Measurements from ENCODE around the gene SSNA1. TPM values are rescaled to one million over a fixed set of nuclear protein-coding genes. Genes with fewer than 3 reads are reported as not detected.
A peak's percentile ranks its signal among the peaks of the same experiment; 100 is the strongest.

The SSNA1 gene
- total RNA-seq, 6 experiments from 2014 or later, result 21.5 to 53.3 (median 25.5) TPM

DNA sequence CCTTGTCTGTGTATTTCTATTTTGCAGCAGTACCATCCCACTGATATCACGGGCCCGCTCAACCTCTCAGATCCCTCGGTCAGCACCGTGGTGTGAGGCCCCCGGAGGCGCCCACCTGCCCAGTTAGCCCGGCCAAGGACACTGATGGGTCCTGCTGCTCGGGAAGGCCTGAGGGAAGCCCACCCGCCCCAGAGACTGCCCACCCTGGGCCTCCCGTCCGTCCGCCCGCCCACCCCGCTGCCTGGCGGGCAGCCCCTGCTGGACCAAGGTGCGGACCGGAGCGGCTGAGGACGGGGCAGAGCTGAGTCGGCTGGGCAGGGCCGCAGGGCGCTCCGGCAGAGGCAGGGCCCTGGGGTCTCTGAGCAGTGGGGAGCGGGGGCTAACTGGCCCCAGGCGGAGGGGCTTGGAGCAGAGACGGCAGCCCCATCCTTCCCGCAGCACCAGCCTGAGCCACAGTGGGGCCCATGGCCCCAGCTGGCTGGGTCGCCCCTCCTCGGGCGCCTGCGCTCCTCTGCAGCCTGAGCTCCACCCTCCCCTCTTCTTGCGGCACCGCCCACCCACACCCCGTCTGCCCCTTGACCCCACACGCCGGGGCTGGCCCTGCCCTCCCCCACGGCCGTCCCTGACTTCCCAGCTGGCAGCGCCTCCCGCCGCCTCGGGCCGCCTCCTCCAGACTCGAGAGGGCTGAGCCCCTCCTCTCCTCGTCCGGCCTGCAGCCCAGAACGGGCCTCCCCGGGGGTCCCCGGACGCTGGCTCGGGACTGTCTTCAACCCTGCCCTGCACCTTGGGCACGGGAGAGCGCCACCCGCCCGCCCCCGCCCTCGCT, 20.5 kb upstream of the SSNA1 start:
- no peak for ATAC-seq
- H3K27me3 ChIP-seq, result peaks cover 0 to 60% of the 10 kb centered on the region in 2 donors
- DNase-seq, result no peak
- TF ChIP-seq, protein P1, sequence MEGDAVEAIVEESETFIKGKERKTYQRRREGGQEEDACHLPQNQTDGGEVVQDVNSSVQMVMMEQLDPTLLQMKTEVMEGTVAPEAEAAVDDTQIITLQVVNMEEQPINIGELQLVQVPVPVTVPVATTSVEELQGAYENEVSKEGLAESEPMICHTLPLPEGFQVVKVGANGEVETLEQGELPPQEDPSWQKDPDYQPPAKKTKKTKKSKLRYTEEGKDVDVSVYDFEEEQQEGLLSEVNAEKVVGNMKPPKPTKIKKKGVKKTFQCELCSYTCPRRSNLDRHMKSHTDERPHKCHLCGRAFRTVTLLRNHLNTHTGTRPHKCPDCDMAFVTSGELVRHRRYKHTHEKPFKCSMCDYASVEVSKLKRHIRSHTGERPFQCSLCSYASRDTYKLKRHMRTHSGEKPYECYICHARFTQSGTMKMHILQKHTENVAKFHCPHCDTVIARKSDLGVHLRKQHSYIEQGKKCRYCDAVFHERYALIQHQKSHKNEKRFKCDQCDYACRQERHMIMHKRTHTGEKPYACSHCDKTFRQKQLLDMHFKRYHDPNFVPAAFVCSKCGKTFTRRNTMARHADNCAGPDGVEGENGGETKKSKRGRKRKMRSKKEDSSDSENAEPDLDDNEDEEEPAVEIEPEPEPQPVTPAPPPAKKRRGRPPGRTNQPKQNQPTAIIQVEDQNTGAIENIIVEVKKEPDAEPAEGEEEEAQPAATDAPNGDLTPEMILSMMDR (IDR thresholded peaks at IDR 0.05), result no peak
- TF ChIP-seq POLR2A (IDR thresholded peaks at IDR 0.05), result no peak
- H3K4me1 ChIP-seq, result peaks cover 0 to 25% (median 0%) of the 10 kb centered on the region in 4 donors
- peak overlapping the region in 1 of 3 donors; percentile 6 for H3K4me3 ChIP-seq
- intact Hi-C loops (cut with DNase I), result loop anchor here in 1 of 2 donors (10.0 kb wide), 1 partner anchor 607 kb away; no protein-coding TSS in a partner anchor
- H3K27ac ChIP-seq, result no peak overlapping the region
- WGBS (ENCODE audit: insufficient coverage, low coverage, low lambda C conversion rate, missing lambda C conversion rate), result 0% methylated on average over 3 of the region's 57 CpGs
- no peaks in the 10 kb centered on the region for H3K36me3 ChIP-seq
- H3K9me3 ChIP-seq, result no peaks in the 10 kb centered on the region

DNA sequence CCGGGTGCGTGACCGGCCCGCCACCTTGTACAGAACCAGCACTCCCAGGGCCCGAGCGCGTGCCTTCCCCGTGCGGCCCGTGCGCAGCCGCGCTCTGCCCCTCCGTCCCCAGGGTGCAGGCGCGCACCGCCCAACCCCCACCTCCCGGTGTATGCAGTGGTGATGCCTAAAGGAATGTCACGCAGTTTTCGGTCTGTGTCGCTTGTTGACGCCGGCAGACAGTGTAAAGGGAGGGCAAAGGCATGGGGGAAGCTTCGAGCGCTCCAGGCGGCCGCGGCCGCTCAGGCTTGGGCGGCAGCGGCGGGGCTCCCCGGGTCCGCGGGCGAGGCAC, 19.9 kb upstream of the SSNA1 start:
- Histone ChIP-seq H3K27ac (no peak overlapping the region), H3K4me1 (peaks cover 0 to 24% (median 0%) of the 10 kb centered on the region in 4 donors), H3K27me3 (peaks cover 0 to 58% of the 10 kb centered on the region in 2 donors), H3K4me3 (peak overlapping the region in 2 of 3 donors; percentile 6 to 19), H3K9me3 (no peaks in the 10 kb centered on the region), H3K36me3 (no peaks in the 10 kb centered on the region)
- WGBS (ENCODE audit: insufficient coverage, low coverage, low lambda C conversion rate, missing lambda C conversion rate), result 0% methylated on average over 14 of the region's 36 CpGs
- no peak for DNase-seq
- intact Hi-C loops (cut with DNase I), result loop anchor here in 1 of 2 donors (10.0 kb wide), 1 partner anchor 606 kb away; no protein-coding TSS in a partner anchor
- TF ChIP-seq, protein P1 (IDR thresholded peaks at IDR 0.05), result no peak
- TF ChIP-seq POLR2A (IDR thresholded peaks at IDR 0.05), result no peak
- peak in 1 of 4 donors; percentile 10 for ATAC-seq

DNA sequence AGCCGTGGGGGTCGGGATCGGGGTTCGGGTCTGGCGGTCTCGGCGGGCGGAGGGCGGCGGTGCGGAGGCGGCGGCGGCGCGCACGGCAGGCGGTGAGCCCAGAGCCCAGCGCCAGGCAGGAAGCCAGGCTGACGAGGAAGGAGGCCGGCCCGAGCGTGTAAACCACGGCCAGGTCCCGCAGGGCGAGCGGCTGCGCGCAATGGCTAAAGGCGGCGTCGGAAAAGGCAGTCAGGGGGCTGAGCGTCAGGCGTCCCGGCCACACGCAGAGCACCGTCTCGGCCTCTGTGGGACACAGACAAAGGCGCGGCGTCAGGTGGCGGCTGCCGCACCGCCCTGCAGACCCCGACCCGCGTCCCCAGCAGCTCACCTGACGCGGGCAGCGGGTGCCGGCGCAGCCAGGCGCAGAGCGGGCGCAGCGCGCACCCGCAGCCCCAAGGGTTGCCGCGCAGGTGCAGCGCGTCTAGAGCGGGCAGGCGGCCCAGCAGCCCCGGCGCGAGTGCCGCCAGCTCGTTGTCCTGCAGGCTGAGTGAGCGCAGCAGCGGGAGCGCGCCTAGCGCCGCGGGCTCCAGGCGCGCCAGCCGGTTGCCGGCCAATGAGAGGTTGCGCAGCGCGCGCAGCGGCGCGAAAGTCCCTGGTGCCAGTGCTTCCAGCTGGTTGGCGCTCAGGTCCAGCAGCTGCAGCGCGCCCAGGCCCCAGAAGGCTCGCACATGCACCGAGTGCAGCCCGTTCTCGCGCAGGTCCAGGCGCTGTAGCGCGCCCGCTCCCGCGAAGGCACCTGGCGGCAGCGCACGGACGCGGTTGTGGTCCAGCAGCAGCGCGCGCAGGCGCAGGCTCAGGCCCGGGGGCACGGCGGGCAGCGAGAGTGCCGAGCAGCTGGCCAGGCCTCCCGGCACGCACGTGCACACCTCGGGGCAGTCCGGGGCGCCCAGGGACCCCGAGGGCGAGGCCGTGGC, 19.3 kb upstream of the SSNA1 start:
- Histone ChIP-seq H3K9me3 (no peaks in the 10 kb centered on the region), H3K27ac (no peak overlapping the region), H3K4me3 (peak overlapping the region in 2 of 3 donors; percentile 6 to 19), H3K36me3 (no peaks in the 10 kb centered on the region), H3K4me1 (peaks cover 0 to 24% (median 0%) of the 10 kb centered on the region in 4 donors), H3K27me3 (peaks cover 0 to 53% of the 10 kb centered on the region in 2 donors)
- intact Hi-C loops (cut with DNase I), result loop anchor here in 1 of 2 donors (10.0 kb wide), 1 partner anchor 606 kb away; no protein-coding TSS in a partner anchor
- TF ChIP-seq, protein P1 (IDR thresholded peaks at IDR 0.05), result no peak
- no peak for TF ChIP-seq POLR2A (IDR thresholded peaks at IDR 0.05)
- DNase-seq (no peak), ATAC-seq (peak in 3 of 4 donors; percentile 26 to 54 (median 48))
- WGBS (ENCODE audit: insufficient coverage, low coverage, low lambda C conversion rate, missing lambda C conversion rate), result 0% methylated on average over 10 of the region's 124 CpGs

DNA sequence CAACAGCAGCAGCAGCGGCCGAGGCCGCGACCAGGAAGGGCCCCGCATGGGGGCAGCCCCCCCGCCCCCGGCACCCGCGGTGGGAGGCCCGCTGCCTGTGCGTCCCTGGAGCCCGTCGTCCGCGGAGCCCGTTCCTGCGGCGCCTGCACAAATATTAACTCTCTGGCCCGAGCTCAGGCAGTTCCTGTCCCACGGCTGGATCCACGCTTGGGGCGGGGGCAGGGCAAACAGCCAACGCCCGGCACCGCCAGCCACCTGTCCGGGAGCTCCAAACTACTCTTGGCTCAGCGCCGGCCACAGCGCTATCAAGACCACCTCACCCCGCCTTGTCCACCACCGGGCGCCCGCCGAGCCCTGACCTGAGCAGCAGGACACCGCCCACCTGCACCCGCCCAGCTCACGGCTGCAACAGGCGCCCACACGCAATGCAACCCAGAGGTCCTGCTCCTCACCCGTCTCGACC, 18.5 kb upstream of the SSNA1 start, which contains the start of gene LRRC26:
LRRC26 (minus strand) TSS at position 156 of the 463 bp plus-strand sequence; CDS start at position 48, 108 bp downstream.
- ATAC-seq (no peak), DNase-seq (no peak)
- Histone ChIP-seq H3K27me3 (peaks cover 0 to 51% of the 10 kb centered on the region in 2 donors), H3K4me1 (peaks cover 0 to 24% (median 0%) of the 10 kb centered on the region in 4 donors), H3K9me3 (no peaks in the 10 kb centered on the region), H3K36me3 (no peaks in the 10 kb centered on the region), H3K27ac (no peak within 1 kb of the TSS), H3K4me3 (peak within 1 kb of the TSS in 2 of 3 donors; percentile 6 to 19)
- 27% methylated on average over 3 of the region's 41 CpGs for WGBS (ENCODE audit: insufficient coverage, low coverage, low lambda C conversion rate, missing lambda C conversion rate)
- no peak for TF ChIP-seq POLR2A (IDR thresholded peaks at IDR 0.05)
- TF ChIP-seq, protein P1 (IDR thresholded peaks at IDR 0.05), result no peak
- intact Hi-C loops (cut with DNase I), result loop anchor here in 1 of 2 donors (10.0 kb wide), 1 partner anchor 605 kb away; no protein-coding TSS in a partner anchor
